ENCODE data around the gene OR2A7. TPM values are rescaled to one million over a fixed set of nuclear protein-coding genes. Genes with fewer than 3 reads are reported as not detected.
"Not testable (repeated sequence)": the region's sequence is repeated elsewhere in the genome, so short reads cannot be mapped to it uniquely, and the experiment has no call there.

OR2A7 gene, protein sequence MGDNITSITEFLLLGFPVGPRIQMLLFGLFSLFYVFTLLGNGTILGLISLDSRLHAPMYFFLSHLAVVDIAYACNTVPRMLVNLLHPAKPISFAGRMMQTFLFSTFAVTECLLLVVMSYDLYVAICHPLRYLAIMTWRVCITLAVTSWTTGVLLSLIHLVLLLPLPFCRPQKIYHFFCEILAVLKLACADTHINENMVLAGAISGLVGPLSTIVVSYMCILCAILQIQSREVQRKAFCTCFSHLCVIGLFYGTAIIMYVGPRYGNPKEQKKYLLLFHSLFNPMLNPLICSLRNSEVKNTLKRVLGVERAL
- total RNA-seq (2013; cell fraction: nucleolus; rRNA removed), result 8.9 and 12.6 TPM in 2 replicates
- 0.96 and 1.7 TPM in 2 replicates for total RNA-seq (2014; rRNA removed)
- total RNA-seq (2014; rRNA removed; fragmentation: Illumina TruSeq; extraction: Trizol), result 0.94 and 1.2 TPM in 2 replicates
- total RNA-seq (2021), result 1.5 and 2.3 TPM in 2 replicates
- 0.28 TPM for polyA plus RNA-seq (2011; ENCODE audit: low read depth)
- polyA plus RNA-seq (2011; rRNA removed), result 0.84 and 1.1 TPM in 2 replicates
- 0.49 and 0.62 TPM in 2 replicates for polyA plus RNA-seq (2011; cell fraction: cytosol; rRNA removed)
- polyA plus RNA-seq (2011; cell fraction: nucleus; rRNA removed), result 2.0 and 2.7 TPM in 2 replicates
- polyA plus RNA-seq (2012), result 0.47 and 0.53 TPM in 2 replicates
- polyA plus RNA-seq (2014; fragmentation: Illumina TruSeq; extraction: Trizol), result 2.0 and 2.3 TPM in 2 replicates
- polyA plus RNA-seq (2014; fragmentation: Nextera tagmentation; extraction: Ambion mirVana), result under 1 TPM; 0.37 to 0.55 TPM
- polyA plus RNA-seq (2014; rRNA removed), result 0.76 and 0.95 TPM in 2 replicates
- under 1 TPM; 0.34 to 0.72 TPM for polyA plus RNA-seq (2016; fragmentation: Nextera tagmentation; extraction: Ambion mirVana)
- polyA minus RNA-seq (2011; rRNA and poly(A)+ RNA removed), result 1.6 and 2.3 TPM in 2 replicates
- polyA minus RNA-seq (2011; cell fraction: cytosol; rRNA and poly(A)+ RNA removed), result not detected in 2 replicates
- polyA minus RNA-seq (2011; cell fraction: nucleus; rRNA and poly(A)+ RNA removed), result 0.38 and 0.85 TPM in 2 replicates
- Bru-seq, nascent RNA, result percentile 33 among the genes with signal in this experiment
- BruChase-seq, experiment 1, labeled RNA remaining after a 6-hour chase, result percentile 44 among the genes with signal in this experiment
- percentile 47 among the genes with signal in this experiment for BruChase-seq, experiment 2, labeled RNA remaining after a 2-hour chase
- long read RNA-seq, experiment 1, result 0 reads
- long read RNA-seq, experiment 2, partial matches to known transcripts, result 0 of 1 reads
- long read RNA-seq, experiment 2, other reads (novel, unspliced or antisense), result 0 of 1 reads

DNA sequence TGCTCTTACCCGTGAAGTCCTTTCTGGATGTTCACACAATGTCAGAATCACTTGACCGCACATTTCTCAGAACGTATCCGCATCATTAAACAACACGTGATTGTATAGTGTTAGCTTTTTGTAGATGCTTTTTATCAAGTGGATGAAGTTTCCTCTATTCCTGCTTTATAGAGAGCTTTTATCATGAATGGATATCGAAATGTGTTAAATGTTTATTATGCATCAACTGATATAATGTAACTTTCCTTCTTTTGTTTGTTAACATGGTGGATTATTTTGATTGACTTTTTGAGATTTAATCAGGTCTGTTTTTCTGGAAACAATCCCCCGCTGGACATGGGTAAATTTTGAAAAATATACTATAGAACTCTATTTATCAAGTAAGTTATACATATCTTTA is at the start of gene OR2A7:
OR2A7 (minus strand) TSS at position 101 of the 400 bp plus-strand sequence. CDS start 5,164 bp downstream, outside the sequence.
- SMC1A ChIA-PET (ENCODE audit: uncharacterized antibody, unreplicated experiment); in situ Hi-C loops (cut with MboI); DNase-seq (ENCODE audit: low read depth, low spot score); H3K4me2 ChIP-seq (ENCODE audit: control insufficient read depth, insufficient read depth); RAD21 ChIA-PET (ENCODE audit: unreplicated experiment); CTCF ChIA-PET; H3K4me1 ChIP-seq (ENCODE audit: control insufficient read depth, insufficient read depth, low read length); H3K9me3 ChIP-seq (replicated peaks; ENCODE audit: control insufficient read depth, insufficient read depth, low read length); H3K36me3 ChIP-seq (ENCODE audit: control insufficient read depth in 2 of 2, insufficient read depth in 2 of 2, low read length in 1 of 2); BruUV-seq (replicated peaks); POLR2A ChIA-PET; H3K27me3 ChIP-seq (replicated peaks in 1 of 2; ENCODE audit: control insufficient read depth in 2 of 2, insufficient read depth in 2 of 2, low read length in 1 of 2); H4K20me1 ChIP-seq (ENCODE audit: control insufficient read depth, insufficient read depth); H3K4me3 ChIP-seq; H3K27ac ChIP-seq (ENCODE audit: control insufficient read depth, insufficient read depth); FAIRE-seq; H3K9ac ChIP-seq (ENCODE audit: control insufficient read depth, insufficient read depth, low read length); ATAC-seq; intact Hi-C loops (cut with micrococcal nuclease; ENCODE audit: unreplicated experiment); H2AFZ ChIP-seq (ENCODE audit: control insufficient read depth, low read depth, low read length); H3K79me2 ChIP-seq (ENCODE audit: control insufficient read depth, insufficient read depth, low read length): not testable (repeated sequence)
- 55% methylated on average over 7 of the region's 7 CpGs for WGBS (ENCODE audit: insufficient coverage, insufficient replicate concordance, low lambda C conversion rate, missing lambda C conversion rate)

DNA sequence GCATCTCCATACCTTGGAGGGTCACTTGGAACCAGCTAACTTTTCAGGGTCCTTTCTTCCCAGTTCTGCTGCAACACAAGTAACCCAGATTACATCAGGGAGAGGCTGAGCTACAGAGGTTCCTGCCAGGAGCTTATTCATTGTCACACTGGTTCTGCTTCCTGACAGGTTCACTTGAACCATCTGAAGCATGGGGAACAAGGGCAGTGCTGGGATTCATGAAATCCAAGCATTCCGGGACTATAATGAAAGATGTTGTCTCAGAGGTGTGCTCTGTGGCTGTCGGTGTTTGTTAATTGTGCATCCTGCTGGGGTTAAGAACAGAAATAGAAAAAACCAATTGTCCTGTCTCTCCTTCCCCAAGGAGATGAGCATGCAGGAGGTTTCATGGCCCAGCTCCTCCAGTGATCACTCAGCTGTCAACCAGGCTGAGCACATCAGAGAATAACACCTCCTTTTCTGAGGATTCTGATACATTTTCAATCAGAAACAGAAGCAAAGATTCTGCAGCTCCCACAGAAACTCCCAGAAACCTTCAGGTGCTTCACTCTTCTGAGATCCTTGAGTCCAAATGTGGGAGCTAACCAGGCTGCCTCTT is 47.4 kb upstream of the OR2A7 start, which contains the start of gene OR2A1:
OR2A1 (plus strand) TSS at position 548 of the 598 bp plus-strand sequence. CDS start 5,706 bp downstream, outside the sequence.
- WGBS (ENCODE audit: insufficient coverage, insufficient replicate concordance, low lambda C conversion rate, missing lambda C conversion rate), result no CpG with 5 or more reads among the region's 2 CpGs
- DNase-seq (ENCODE audit: low read depth, low spot score); intact Hi-C loops (cut with micrococcal nuclease; ENCODE audit: unreplicated experiment); ATAC-seq; H3K9ac ChIP-seq (ENCODE audit: control insufficient read depth, insufficient read depth, low read length); H3K36me3 ChIP-seq (ENCODE audit: control insufficient read depth in 2 of 2, insufficient read depth in 2 of 2, low read length in 1 of 2); SMC1A ChIA-PET (ENCODE audit: uncharacterized antibody, unreplicated experiment); H3K27ac ChIP-seq (ENCODE audit: control insufficient read depth, insufficient read depth); in situ Hi-C loops (cut with MboI); RAD21 ChIA-PET (ENCODE audit: unreplicated experiment); H3K4me2 ChIP-seq (ENCODE audit: control insufficient read depth, insufficient read depth); CTCF ChIA-PET; BruUV-seq (replicated peaks); H3K27me3 ChIP-seq (replicated peaks in 1 of 2; ENCODE audit: control insufficient read depth in 2 of 2, insufficient read depth in 2 of 2, low read length in 1 of 2); H3K79me2 ChIP-seq (ENCODE audit: control insufficient read depth, insufficient read depth, low read length); POLR2A ChIA-PET; H4K20me1 ChIP-seq (ENCODE audit: control insufficient read depth, insufficient read depth); H3K4me3 ChIP-seq; H3K9me3 ChIP-seq (replicated peaks; ENCODE audit: control insufficient read depth, insufficient read depth, low read length); FAIRE-seq; H2AFZ ChIP-seq (ENCODE audit: control insufficient read depth, low read depth, low read length); H3K4me1 ChIP-seq (ENCODE audit: control insufficient read depth, insufficient read depth, low read length): not testable (repeated sequence)

GRCh38 chr7:144311218-144311617 is 46.6 kb upstream of the OR2A7 start:
- intact Hi-C loops (cut with micrococcal nuclease; ENCODE audit: unreplicated experiment), result not testable (repeated sequence)

More at GRCh38 chr7:144311218-144311617, 46.6 kb upstream of the OR2A7 start:
- no CpG with 5 or more reads among the region's 2 CpGs for WGBS (ENCODE audit: insufficient coverage, insufficient replicate concordance, low lambda C conversion rate, missing lambda C conversion rate)
- SMC1A ChIA-PET (ENCODE audit: uncharacterized antibody, unreplicated experiment); H3K4me1 ChIP-seq (ENCODE audit: control insufficient read depth, insufficient read depth, low read length); H3K27me3 ChIP-seq (replicated peaks in 1 of 2; ENCODE audit: control insufficient read depth in 2 of 2, insufficient read depth in 2 of 2, low read length in 1 of 2); H3K36me3 ChIP-seq (ENCODE audit: control insufficient read depth in 2 of 2, insufficient read depth in 2 of 2, low read length in 1 of 2); BruUV-seq (replicated peaks); H2AFZ ChIP-seq (ENCODE audit: control insufficient read depth, low read depth, low read length); H3K79me2 ChIP-seq (ENCODE audit: control insufficient read depth, insufficient read depth, low read length); H3K9me3 ChIP-seq (replicated peaks; ENCODE audit: control insufficient read depth, insufficient read depth, low read length); H4K20me1 ChIP-seq (ENCODE audit: control insufficient read depth, insufficient read depth); ATAC-seq; CTCF ChIA-PET; DNase-seq (ENCODE audit: low read depth, low spot score); FAIRE-seq; H3K9ac ChIP-seq (ENCODE audit: control insufficient read depth, insufficient read depth, low read length); H3K4me2 ChIP-seq (ENCODE audit: control insufficient read depth, insufficient read depth); in situ Hi-C loops (cut with MboI); H3K27ac ChIP-seq (ENCODE audit: control insufficient read depth, insufficient read depth); RAD21 ChIA-PET (ENCODE audit: unreplicated experiment); H3K4me3 ChIP-seq; POLR2A ChIA-PET: not testable (repeated sequence)
